Measurements from ENCODE around the gene CCR1.

DNA sequence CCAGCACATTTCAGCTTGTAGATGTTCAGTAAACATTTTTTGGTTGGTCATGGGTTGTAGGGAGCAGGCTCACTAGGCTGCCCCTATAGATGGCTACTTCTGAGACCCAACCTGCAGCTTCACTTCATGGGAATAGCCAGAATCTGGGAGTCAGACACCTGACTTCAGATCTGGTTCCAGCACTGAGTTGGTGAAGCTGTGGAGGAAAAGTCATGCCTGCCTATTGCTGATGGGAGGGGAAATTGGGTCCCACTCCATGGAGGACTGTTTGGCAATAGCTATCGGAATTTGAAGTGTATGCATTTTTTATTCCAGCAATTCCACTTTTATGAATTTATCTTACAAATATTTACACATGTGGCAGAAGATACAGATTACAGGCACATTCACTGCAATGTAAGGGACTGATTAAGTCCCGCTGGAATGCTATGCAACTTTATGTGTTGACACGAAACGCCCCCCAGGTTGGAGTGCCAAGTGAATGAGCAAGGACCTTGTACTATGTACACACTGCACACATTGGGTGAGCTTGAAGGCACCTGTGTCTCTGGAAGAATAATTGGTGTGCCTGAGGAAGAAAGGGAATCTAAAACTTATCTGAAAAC, 7.8 kb upstream of the CCR1 start:
- no peak for TF ChIP-seq POLR2A (IDR thresholded peaks at IDR 0.05; ENCODE audit: low read depth, low read length)
- no peak for TF ChIP-seq TAF1 (IDR thresholded peaks at IDR 0.05; ENCODE audit: low read depth, low read length)

Data from GM12891 (cell line).